Measurements from ENCODE around the gene PLXNA4. TPM values are rescaled to one million over a fixed set of nuclear protein-coding genes. Genes with fewer than 3 reads are reported as not detected.

PLXNA4 gene
- total and polyA plus RNA-seq, 2 experiments from 2014 or later, result 7.3 to 33.3 TPM

DNA sequence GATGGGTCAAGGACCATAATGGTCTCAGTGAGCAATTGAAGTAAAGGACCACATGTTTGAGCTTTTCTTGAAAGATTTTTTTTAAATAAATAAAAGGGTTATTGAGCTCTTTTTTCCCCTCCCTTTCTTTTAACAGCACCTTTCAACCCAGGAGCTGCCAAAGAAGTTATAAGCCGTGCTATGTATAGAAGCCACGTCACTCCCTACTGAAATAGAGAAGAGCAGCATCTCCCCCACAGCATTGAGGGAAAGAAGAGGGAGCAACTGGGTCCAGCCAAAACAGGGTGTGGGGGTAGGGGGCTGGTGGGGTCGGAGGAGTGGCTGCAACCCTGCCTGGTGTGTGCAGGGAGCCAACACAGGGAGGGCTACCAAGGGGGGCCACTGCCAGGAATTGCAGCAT lies 227.2 kb downstream of the PLXNA4 start:
- no peaks in the 10 kb centered on the region for H3K36me3 ChIP-seq
- no peaks in the 10 kb centered on the region for H3K9me3 ChIP-seq (ENCODE audit: low read depth)
- TF ChIP-seq, protein P1, sequence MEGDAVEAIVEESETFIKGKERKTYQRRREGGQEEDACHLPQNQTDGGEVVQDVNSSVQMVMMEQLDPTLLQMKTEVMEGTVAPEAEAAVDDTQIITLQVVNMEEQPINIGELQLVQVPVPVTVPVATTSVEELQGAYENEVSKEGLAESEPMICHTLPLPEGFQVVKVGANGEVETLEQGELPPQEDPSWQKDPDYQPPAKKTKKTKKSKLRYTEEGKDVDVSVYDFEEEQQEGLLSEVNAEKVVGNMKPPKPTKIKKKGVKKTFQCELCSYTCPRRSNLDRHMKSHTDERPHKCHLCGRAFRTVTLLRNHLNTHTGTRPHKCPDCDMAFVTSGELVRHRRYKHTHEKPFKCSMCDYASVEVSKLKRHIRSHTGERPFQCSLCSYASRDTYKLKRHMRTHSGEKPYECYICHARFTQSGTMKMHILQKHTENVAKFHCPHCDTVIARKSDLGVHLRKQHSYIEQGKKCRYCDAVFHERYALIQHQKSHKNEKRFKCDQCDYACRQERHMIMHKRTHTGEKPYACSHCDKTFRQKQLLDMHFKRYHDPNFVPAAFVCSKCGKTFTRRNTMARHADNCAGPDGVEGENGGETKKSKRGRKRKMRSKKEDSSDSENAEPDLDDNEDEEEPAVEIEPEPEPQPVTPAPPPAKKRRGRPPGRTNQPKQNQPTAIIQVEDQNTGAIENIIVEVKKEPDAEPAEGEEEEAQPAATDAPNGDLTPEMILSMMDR (IDR thresholded peaks at IDR 0.05; ENCODE audit: low read depth, low read length), result no peak
- H3K27me3 ChIP-seq, result no peaks in the 10 kb centered on the region
- no peak for DNase-seq (ENCODE audit: low read depth in 1 of 2, low spot score in 1 of 2)
- H3K4me1 ChIP-seq (ENCODE audit: low read depth), result peaks cover 11% of the 10 kb centered on the region
- H3K27ac ChIP-seq, result no peak overlapping the region
- no peak overlapping the region for H3K4me3 ChIP-seq

DNA sequence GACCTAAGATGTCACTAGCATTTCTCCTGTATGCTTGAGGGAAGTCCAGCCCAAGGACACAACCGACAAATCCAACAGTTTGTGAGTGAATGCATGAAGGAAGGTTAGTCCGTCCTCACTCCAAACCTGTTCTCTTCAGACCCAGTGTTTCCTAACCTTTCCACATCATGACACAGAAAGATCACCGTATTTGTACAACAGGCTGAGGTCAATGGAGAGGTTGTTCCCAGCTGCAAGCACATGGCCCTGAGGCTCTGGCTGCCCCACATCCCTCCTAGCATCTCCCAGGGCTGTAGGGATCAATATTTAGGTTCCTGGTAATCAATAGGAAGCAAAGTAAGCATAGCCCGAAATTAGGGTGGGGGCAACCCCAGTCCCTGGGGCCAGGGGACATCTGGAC lies 227.9 kb downstream of the PLXNA4 start:
- no peak for DNase-seq (ENCODE audit: low read depth in 1 of 2, low spot score in 1 of 2)
- TF ChIP-seq, protein P1 (IDR thresholded peaks at IDR 0.05; ENCODE audit: low read depth, low read length), result no peak
- Histone ChIP-seq H3K27me3 (no peaks in the 10 kb centered on the region), H3K36me3 (no peaks in the 10 kb centered on the region), H3K4me3 (no peak overlapping the region), H3K27ac (no peak overlapping the region), H3K9me3 (ENCODE audit: low read depth) (no peaks in the 10 kb centered on the region), H3K4me1 (ENCODE audit: low read depth) (peaks cover 11% of the 10 kb centered on the region)

DNA sequence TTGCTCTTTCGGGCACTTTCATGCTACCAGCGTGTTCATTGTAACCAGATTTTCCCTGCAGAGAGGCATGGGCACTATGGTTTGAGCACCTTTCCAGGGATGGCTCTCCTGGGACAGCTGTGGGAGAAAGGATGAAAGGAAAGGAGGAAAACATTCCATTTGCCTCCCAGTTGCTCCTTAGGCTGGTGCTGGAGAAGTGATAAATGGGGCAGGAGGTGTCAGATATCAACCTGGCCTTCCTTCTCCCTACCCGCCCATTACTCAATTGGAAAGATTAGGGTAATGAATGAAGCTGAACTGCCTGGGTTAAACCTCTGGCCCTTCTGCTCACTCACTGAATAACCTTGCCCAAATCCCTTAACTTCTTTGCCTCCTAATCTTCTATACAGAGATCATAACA lies 228.4 kb downstream of the PLXNA4 start:
- Histone ChIP-seq H3K4me3 (no peak overlapping the region), H3K9me3 (ENCODE audit: low read depth) (no peaks in the 10 kb centered on the region), H3K36me3 (no peaks in the 10 kb centered on the region), H3K27me3 (no peaks in the 10 kb centered on the region), H3K27ac (no peak overlapping the region), H3K4me1 (ENCODE audit: low read depth) (peaks cover 11% of the 10 kb centered on the region)
- no peak for DNase-seq (ENCODE audit: low read depth in 1 of 2, low spot score in 1 of 2)
- TF ChIP-seq, protein P1 (IDR thresholded peaks at IDR 0.05; ENCODE audit: low read depth, low read length), result no peak

DNA sequence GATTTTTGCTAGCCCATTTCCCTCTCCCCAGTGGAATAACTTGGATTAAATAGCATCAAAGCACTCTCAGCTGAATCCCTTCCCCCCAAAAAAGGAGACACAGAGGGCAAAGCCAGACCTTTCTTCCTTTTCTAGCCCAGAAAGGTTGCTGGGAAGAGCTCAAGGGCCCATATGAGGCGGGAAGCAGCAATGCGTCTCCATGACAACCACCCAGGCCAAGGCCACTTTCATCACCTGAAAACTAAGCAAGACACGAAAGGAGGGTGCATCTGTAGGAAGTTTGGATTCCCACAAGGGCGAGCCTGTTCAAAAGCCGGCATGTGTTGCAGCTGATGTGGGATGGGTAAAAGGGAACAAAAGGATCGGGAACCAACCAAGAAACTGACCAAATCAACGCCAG lies 229.1 kb downstream of the PLXNA4 start:
- Histone ChIP-seq H3K27me3 (no peaks in the 10 kb centered on the region), H3K4me1 (ENCODE audit: low read depth) (peaks cover 11% of the 10 kb centered on the region), H3K9me3 (ENCODE audit: low read depth) (no peaks in the 10 kb centered on the region), H3K27ac (no peak overlapping the region), H3K36me3 (no peaks in the 10 kb centered on the region), H3K4me3 (no peak overlapping the region)
- no peak for DNase-seq (ENCODE audit: low read depth in 1 of 2, low spot score in 1 of 2)
- TF ChIP-seq, protein P1 (IDR thresholded peaks at IDR 0.05; ENCODE audit: low read depth, low read length), result no peak

DNA sequence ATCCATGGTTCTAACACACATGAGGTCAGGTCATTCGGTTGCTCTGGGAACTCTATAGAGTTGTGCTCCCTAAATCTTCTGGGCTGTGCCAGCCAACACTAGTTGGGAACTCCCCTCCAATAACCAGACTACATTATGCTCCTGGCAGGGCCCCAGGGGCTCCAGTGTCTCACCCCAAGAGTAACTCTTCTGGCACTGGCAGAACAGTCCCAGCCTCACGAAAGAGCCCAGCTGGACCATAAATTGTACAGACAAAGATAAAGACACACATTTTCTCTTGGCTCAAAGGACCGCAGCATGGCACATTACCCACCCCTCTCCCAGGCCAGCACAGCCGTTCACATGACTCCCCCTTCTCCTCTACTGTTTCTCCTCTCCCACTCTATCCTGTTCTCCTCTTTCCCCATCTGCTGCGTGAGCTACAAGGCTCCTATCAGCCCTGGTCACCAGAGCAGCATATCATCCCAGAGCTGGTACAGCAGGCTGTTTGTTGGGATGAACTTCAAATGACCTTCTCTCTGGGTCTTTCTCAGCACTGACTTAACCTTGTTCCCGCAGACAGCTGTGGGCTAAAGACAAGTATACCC lies 230.6 kb downstream of the PLXNA4 start:
- peak; percentile 34 to 35 for DNase-seq (ENCODE audit: low read depth in 1 of 2, low spot score in 1 of 2)
- no peaks in the 10 kb centered on the region for H3K27me3 ChIP-seq
- no peak overlapping the region for H3K27ac ChIP-seq
- TF ChIP-seq, protein P1 (IDR thresholded peaks at IDR 0.05; ENCODE audit: low read depth, low read length), result no peak
- peaks cover 11% of the 10 kb centered on the region for H3K4me1 ChIP-seq (ENCODE audit: low read depth)
- H3K4me3 ChIP-seq, result no peak overlapping the region
- H3K36me3 ChIP-seq, result no peaks in the 10 kb centered on the region
- H3K9me3 ChIP-seq (ENCODE audit: low read depth), result no peaks in the 10 kb centered on the region
